GM15510 (cell line): ENCODE results near the gene GLYAT.

Experiments
- POLR2A ChIP-seq: IDR thresholded peaks from 3 replicates; pipeline ENCODE4 v1.6.1; 2011; ENCODE audit warnings: borderline replicate concordance; ENCODE audit not compliant: insufficient read length; ENCODE audit errors: extremely low read depth

The GLYAT gene

GRCh38 chr11:58719406-58720117 lies 12.2 kb downstream of the GLYAT start:
- TF ChIP-seq POLR2A = no peak

DNA sequence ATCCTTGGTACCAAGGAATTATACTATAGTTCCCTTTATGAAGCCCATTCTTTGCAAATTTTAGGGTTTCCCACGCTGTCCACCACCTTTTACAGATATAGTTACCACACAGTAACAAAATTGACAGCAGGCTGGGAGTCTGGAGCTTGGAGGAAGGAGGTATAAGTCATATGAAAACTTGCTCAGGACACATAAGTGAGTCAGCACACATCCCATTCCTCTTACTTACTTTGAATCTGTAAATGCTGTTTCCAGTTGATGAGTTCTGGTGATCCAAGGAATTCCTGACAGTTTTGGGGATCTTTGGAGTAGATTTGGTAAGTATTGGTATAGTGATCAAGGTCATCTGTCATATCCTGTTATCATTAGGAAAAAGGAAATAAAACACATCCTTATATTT lies 19.2 kb downstream of the GLYAT start:
- no peak for TF ChIP-seq POLR2A

- TF ChIP-seq POLR2A = no peak
Measured at GRCh38 chr11:58711832-58712231, 19.9 kb downstream of the GLYAT start.

GRCh38 chr11:58707767-58708166 lies 24.0 kb downstream of the GLYAT start:
- TF ChIP-seq POLR2A = no peak

- TF ChIP-seq POLR2A = no peak
Measured at GRCh38 chr11:58693026-58693425, 38.7 kb downstream of the GLYAT start.

GRCh38 chr11:58691675-58692074 lies 40.1 kb downstream of the GLYAT start:
- no peak for TF ChIP-seq POLR2A

DNA sequence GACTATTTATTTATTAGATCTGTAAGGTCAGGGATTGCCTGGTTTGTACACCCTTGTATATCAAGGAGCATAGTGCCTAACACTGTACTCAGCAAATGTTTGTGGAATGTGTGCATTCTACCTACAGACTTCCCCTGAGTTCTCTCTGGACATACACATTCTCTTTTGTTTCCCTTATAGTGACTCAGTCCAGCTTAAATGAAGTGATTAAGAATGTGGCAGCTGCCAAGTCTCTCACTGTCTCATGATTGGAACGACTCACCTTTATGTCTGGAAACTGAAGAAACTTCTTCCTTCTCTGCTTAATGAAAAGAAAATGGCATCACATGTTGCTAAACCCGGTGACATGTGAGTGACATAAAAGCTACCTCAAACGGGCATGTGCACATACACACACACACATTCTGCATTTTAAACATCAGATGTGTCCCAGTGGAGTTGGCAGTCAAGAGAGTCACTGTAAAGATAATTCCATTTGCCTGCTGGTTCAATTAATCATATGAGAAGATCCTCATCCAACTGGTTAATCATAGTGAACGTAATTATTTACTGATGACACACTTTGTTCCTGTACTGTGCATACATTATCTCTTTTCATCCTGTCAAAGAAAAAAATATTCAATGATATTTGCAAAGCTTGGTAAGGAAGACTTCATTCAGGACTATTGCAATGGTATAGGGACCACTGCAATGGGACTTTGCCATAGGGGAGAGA lies 42.8 kb downstream of the GLYAT start:
- no peak for TF ChIP-seq POLR2A

GRCh38 chr11:58685973-58686722 lies 45.6 kb downstream of the GLYAT start:
- TF ChIP-seq POLR2A = no peak

DNA sequence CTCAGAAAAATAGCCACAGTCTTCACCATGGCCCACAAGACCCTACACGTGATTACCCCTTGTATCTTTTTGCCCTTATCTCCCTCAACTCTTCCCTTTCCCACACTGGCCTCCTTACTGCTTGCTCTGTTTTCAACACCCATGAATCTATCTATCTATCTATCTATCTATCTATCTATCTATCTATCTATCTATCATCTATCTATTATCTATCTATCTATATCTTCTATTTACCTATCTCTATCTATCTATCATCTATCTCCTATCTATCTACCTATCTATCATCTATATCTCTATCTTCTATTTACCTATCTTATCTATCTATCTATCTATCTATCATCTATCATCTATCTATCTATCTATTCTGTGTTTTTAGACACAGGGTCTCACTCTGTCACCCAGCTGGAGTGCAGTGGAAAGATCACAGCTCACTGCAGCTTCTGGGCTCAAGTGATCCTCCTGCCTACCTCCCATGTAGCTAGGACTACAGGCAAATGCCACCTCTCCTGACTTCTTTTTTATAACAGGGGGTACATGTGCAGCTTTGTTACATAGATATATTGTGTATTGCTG lies 55.1 kb downstream of the GLYAT start:
- TF ChIP-seq POLR2A = no peak

GRCh38 chr11:58675334-58676155 lies 56.2 kb downstream of the GLYAT start:
- TF ChIP-seq POLR2A = no peak

- no peak for TF ChIP-seq POLR2A
Measured at GRCh38 chr11:58674609-58675008, 57.1 kb downstream of the GLYAT start.

DNA sequence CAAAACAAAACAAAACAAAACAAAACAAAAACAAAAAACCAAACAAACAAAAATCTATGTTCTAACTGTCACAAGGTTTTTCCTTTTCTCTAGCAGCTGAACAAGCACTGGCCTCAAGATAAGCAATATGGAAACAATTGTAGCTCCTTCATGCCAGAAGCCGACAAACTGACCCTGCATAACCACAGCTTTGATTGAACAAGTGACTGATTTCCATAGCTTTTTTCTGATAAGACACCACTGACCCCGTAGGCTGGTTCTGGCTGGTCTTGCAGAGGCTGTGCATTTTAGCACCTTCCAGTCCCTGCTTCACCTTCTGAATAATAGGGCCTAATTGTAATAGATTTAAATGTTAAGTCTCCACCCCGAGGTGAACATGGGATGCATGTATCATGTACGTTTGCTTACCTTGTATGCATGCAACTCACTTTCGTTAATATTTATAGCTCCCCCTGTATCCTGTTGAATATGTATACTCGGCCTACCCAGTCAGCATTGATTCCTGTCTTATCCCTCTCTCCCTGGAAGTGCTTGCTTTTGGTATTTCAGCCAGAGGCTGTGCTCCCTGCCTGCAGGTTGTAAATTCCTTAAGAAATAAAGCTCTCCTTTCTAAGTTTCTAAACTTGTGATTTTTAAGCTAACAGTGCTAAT lies 59.6 kb downstream of the GLYAT start:
- no peak for TF ChIP-seq POLR2A

- no peak for TF ChIP-seq POLR2A
Measured at GRCh38 chr11:58659910-58660570, 71.7 kb downstream of the GLYAT start.
